Skin of body (tissue), 2 donors: Measurements from ENCODE around the gene EDIL3. TPM values are rescaled to one million over a fixed set of nuclear protein-coding genes. Genes with fewer than 3 reads are reported as not detected.
"Not testable (repeated sequence)": the region's sequence is repeated elsewhere in the genome, so short reads cannot be mapped to it uniquely, and the experiment has no call there.

ENCODE experiments used
- DNase-seq: peaks from one replicate; lab custom pipeline; 2025; lab: John Stamatoyannopoulos, UW
- total RNA-seq: library from RNA; depleted of rRNA; stranded (reverse); fragments of >200 nt; gene quantifications from one replicate; pipeline ENCODE4 v1.2.3, GENCODE V29; 2014

The EDIL3 gene
- total RNA-seq, 1 donor from 2014 or later, result 19.3 TPM

DNA sequence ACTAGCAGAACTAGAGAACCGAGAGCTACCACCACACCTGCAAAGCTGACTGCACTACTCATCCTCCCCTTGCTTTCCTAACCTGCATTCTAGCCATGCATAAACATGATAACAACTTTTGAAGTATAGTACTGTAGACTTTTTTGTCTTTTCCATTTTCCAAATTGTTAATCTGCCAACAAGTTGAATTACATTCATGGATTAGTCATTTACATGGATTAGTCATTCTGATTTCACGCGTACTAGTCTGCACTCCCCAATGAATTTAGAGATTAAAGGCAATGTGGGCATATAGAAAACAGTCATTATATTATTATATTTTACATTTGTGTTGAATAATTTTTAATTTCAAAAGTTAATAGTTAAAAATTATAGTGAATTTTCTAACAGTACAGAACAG, 81.4 kb downstream of the EDIL3 start:
- no peak for DNase-seq

DNA sequence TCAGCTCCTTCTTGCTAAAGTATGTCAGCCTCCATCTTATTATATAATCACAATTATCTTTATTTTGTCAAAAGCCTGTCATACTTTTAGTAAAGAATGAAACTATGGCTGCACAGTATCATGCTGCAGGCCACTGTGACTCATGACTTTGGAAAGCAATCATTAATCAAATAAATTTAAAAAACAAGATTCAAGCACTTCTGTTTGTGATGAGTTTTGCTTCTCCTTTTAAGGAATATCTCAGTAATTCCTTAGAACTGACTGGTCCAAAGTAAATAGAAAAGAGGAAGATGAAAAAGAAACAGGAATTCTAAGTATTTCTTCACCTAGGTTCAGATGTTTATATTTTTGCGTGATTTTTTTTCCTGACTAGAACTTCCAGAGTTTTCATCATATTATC, 83.1 kb downstream of the EDIL3 start:
- no peak for DNase-seq

- no peak for DNase-seq
Measured at GRCh38 chr5:84299959-84300358, 84.7 kb downstream of the EDIL3 start.

- no peak for DNase-seq
Measured at GRCh38 chr5:84298628-84299027, 86.1 kb downstream of the EDIL3 start.

GRCh38 chr5:84297641-84298040, 87.0 kb downstream of the EDIL3 start:
- not testable (repeated sequence) for DNase-seq

DNA sequence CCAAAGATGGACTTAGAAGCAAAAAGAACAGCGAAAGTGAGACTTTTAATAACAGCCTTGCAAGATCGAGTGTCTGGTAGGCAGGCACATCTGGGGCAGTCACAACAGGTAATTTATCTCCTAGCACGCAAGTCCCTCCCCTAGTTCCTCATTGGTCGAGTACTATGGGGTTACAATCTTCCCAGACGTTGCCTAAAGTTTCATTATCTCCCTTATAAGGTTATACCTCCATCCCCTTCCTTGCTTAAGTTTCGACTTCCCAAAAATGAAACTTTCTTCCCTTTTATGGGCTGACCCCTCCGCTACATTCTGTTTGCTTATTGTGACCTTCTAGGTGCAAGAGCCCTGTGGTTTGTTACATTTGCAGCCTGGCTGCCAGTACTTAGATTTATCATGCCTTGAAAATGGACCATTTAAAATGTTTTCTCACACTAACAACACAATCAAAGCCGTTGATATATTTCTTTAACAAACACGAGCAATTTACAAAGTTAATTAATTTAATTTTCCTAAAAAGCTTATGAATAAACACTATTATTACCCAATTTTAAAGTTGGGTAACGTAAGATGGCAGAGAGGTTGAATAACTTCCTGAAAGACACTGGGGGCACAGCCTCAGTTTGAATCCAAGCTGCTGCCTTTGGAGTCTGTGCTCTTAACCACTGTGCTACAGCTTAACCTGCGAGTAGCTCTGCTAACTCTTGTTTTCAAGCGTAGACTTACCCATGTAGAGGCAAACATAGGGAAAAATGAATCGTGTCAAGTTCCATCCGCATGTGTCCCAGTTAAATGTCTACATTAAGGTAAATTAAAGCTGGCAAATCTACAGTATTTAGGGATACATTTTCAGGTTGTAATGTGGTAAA, 91.7 kb downstream of the EDIL3 start:
- DNase-seq, result no peak

DNA sequence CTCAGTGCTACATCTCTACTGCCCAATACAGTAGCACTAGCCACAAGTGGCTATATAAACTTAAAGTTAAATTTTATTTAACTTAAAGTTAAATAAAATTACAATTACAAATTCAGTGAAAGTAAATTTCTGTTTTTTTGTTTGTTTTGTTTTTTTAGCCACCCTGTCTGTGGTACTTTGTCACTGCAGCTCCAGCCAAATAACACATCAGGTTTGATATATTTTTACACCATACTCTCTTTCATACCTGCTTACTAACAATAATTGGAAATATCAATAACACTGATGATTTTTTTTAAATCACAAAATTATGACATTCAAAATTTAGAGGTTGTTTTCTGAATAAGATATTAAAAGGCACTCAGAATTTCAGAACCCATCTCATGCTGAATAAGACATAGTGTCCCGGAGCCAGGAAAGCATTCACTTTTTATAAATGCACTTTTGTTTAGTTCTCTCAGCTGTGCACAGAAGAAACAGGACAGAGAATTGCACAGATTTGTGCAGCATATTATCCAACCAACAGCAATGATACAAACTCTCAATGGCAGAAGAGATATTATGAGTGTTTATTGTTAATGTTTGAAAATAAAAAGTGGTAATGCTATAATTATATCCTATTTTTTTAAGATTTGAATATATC, 92.6 kb downstream of the EDIL3 start:
- no peak for DNase-seq

DNA sequence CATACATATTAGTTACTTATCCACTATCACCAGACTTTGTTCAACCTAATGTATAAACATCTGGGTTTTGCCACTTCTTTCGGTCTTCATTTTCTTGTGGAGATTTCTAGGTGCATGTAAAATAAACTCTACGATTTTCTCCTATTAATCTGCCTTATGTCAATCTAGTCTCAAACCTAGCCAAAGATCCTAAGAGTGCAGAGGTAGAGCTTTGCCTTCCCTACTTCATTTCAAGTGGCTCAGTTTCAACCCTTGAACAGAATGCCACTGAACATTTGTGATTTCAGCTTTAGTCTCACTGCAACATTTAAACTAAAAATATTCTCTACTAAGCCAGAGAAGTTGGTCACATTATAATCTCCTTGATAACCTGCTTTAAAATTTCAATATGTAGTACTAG, 94.0 kb downstream of the EDIL3 start:
- DNase-seq, result no peak

GRCh38 chr5:84290161-84290560, 94.5 kb downstream of the EDIL3 start:
- DNase-seq, result no peak

GRCh38 chr5:84287951-84288350, 96.7 kb downstream of the EDIL3 start:
- no peak for DNase-seq

- no peak for DNase-seq
Measured at GRCh38 chr5:84286662-84287061, 98.0 kb downstream of the EDIL3 start.

GRCh38 chr5:84285641-84286637, 98.7 kb downstream of the EDIL3 start:
- DNase-seq, result peak; percentile 3

GRCh38 chr5:84281383-84281782, 103.3 kb downstream of the EDIL3 start:
- no peak for DNase-seq

DNA sequence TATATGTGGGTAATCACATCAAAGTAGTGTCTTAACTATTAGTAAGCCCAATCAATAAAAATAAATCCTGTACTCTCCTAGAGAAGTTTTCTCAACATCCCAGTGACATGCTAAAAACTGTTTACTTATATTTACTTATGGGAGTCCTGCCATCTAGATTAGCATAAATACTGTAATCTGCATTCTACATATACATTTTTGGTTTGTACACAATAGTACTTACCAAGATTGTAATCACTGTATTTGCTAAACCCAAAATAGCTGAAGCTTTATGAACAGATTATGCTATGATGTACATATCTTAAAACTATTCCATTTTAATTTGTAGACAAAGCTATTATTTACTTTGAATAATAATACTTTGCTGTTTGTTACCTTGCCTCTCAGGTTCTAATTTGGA, 105.4 kb downstream of the EDIL3 start:
- no peak for DNase-seq

GRCh38 chr5:84275609-84276008, 109.1 kb downstream of the EDIL3 start:
- DNase-seq, result no peak

- DNase-seq, result no peak
Measured at GRCh38 chr5:84274585-84275468, 109.9 kb downstream of the EDIL3 start.

DNA sequence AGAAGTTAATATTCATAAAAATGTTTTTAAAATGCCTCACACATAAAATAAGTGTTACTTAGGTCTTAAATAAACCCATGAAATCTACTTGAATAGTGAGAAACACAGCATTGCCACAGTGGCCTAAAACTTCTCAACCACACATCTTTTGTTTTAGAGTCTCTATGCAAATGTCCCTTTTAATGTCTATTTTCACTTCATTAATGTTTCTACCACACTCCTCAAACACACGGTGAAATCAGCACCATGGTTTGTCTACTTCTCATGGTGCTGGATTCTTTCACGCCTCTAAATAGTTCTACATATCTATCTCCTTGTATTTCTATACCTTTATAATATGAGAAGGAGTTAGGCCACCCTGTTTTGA, 111.2 kb downstream of the EDIL3 start:
- no peak for DNase-seq

GRCh38 chr5:84272771-84273516, 111.7 kb downstream of the EDIL3 start:
- no peak for DNase-seq

DNA sequence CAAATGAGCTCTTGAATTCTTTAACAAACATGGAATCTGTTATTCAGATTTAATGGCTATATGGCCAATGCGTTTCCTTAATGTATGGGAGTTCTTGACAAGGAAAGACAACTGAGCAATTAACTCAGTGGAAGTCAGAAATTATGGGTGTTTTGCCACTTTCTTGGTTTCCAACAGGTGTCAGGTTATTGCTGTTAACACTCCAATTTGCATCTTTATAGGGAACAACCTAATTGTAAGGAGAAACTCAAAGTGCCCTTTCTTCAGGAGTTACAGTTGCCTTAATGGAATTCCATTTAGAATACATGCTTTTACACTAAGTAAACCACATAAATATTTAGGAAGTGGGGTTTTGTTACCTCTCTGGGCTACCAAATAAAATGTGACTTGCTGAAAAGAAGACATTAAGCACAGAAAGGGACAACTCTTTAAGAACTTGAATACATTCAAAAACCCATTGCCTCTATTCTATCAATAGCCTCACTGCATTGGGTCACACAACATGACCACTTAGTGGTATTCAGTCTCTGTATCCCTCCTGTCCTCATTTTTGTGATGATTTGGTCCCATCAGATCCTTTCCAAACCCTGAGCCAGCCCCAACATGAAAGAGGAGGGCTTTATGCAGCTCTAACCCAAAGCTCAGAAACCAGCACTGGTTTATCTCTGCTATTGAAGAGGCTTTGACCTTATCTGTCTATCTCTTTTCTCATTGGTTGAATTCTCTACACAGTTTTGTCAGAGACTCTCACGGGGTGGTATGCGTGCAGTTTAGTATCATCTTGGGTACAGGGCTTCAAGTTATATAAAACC, 118.7 kb downstream of the EDIL3 start:
- DNase-seq, result no peak
